Neural crest cell (in vitro differentiated cells): Measurements from ENCODE around the gene IL15RA. TPM values are rescaled to one million over a fixed set of nuclear protein-coding genes. Genes with fewer than 3 reads are reported as not detected.

ENCODE experiments used
- DNase-seq: peaks from one replicate; pipeline ENCODE4 v3.0.0; 2021; ENCODE audit warnings: low read depth, mixed read lengths, low spot score
- H3K27ac Mint-ChIP-seq: one replicate; pipeline ENCODE4 v1.8.0; 2021; ENCODE audit warnings: mild to moderate bottlenecking, mixed read lengths; ENCODE audit not compliant: unreplicated experiment
- H3K27me3 Mint-ChIP-seq: 2 replicates; pipeline ENCODE4 v1.8.0; 2021; ENCODE audit warnings: low read depth, mild to moderate bottlenecking, mixed read lengths
- H3K36me3 Mint-ChIP-seq: 2 replicates; pipeline ENCODE4 v1.8.0; 2021; ENCODE audit warnings: low read depth, mild to moderate bottlenecking, mixed read lengths
- H3K4me1 Mint-ChIP-seq: 2 replicates; pipeline ENCODE4 v1.8.0; 2021; ENCODE audit warnings: mixed read lengths
- H3K4me3 Mint-ChIP-seq: one replicate; pipeline ENCODE4 v1.8.0; 2021; ENCODE audit warnings: mild to moderate bottlenecking, mixed read lengths
- H3K9me3 Mint-ChIP-seq: 2 replicates; pipeline ENCODE4 v1.8.0; 2021; ENCODE audit warnings: mixed read lengths
- total RNA-seq: library from RNA; stranded (reverse); gene quantifications from 2 replicates; pipeline ENCODE4 v1.2.1, GENCODE V29; 2021
- TF ChIP-seq, protein P1 (sequence below): fragments of 200-600 bp; sonication (generic); conservative IDR thresholded peaks from 2 replicates; pipeline ENCODE4 v1.5.0; 2021; ENCODE audit warnings: antibody characterized with exemption, mild to moderate bottlenecking

IL15RA gene
- total RNA-seq, 1 donor from 2014 or later: not detected

DNA sequence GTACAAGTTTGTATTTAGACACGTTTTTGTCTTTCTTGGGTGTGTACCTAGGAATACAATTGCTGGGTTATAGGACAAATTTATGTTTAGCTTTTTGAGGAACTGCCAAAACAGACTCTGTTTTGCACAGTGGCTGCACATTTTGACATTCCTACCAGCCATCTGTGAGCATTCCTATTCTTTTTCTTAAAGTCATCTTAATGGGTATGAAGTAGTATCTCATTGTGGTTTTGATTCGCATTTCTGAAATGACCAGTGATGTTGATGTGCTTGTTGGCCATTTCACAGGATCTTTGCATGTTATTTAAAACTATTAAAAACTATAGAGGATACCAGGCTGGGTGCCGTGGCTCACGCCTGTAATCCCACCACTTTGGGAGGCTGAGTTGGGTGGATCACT lies 32.6 kb upstream of the IL15RA start:
- Mint-ChIP-seq H3K4me3 (no peak overlapping the region), H3K36me3 (peaks cover 5% of the 10 kb centered on the region), H3K27me3 (peaks cover 3% of the 10 kb centered on the region), H3K4me1 (peaks cover 5% of the 10 kb centered on the region), H3K9me3 (peaks cover 11% of the 10 kb centered on the region), H3K27ac (no peak overlapping the region)
- DNase-seq: no peak
- TF ChIP-seq, protein P1, sequence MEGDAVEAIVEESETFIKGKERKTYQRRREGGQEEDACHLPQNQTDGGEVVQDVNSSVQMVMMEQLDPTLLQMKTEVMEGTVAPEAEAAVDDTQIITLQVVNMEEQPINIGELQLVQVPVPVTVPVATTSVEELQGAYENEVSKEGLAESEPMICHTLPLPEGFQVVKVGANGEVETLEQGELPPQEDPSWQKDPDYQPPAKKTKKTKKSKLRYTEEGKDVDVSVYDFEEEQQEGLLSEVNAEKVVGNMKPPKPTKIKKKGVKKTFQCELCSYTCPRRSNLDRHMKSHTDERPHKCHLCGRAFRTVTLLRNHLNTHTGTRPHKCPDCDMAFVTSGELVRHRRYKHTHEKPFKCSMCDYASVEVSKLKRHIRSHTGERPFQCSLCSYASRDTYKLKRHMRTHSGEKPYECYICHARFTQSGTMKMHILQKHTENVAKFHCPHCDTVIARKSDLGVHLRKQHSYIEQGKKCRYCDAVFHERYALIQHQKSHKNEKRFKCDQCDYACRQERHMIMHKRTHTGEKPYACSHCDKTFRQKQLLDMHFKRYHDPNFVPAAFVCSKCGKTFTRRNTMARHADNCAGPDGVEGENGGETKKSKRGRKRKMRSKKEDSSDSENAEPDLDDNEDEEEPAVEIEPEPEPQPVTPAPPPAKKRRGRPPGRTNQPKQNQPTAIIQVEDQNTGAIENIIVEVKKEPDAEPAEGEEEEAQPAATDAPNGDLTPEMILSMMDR: no peak

DNA sequence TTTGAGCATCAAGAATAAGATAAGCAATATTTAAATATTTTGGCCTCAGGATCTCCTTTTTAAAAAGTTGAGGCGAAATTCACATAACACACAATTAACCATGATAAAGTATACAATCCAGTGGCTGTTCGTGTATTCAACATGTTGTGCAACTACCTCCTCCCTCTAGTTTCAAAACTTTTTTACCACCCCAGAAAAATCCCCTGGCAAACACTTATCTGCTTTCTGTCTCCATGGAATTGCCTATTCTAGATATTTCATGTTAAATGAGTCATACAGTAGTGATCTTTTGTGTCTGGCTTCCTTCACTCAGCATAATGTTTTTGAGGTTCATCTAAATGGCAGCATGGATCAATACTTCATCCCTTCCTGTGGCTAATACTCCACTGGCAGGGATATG lies 31.8 kb upstream of the IL15RA start:
- peaks cover 7% of the 10 kb centered on the region for H3K27me3 Mint-ChIP-seq
- DNase-seq: no peak
- H3K27ac Mint-ChIP-seq: no peak overlapping the region
- H3K36me3 Mint-ChIP-seq: peaks cover 5% of the 10 kb centered on the region
- H3K4me3 Mint-ChIP-seq: no peak overlapping the region
- peaks cover 11% of the 10 kb centered on the region for H3K9me3 Mint-ChIP-seq
- TF ChIP-seq, protein P1: no peak
- peaks cover 2% of the 10 kb centered on the region for H3K4me1 Mint-ChIP-seq

DNA sequence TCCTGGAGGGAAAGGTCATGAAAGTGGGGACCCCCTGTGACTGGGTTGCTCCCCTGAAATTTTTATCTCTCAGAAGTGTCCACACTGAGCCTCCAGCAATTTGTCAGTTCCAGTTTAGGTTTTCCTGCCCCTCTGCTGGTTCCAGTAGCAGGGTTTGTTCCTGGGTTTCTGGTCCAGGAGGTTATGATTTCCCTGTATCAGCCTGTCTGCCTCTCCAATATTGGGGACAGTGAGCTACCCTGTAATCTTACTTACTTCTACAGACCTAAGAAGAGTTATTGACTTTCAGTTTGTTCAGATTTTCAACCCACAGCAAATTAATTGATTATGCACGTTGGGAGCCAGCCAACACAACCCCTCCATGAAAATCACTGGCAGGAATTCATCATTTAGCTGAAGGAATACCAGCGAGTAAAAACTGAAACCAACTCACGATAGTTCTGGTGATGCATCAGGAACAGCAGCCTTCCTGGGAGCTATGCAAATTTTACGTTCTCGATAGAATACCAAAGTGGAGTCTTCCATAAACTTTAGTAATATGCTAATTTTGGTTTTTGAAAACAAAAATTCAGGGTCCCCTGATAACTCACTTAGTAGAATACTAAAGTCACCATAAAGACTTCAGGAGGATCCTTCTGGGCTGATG lies 31.3 kb upstream of the IL15RA start:
- no peak for DNase-seq
- Mint-ChIP-seq H3K27me3 (peaks cover 7% of the 10 kb centered on the region), H3K36me3 (peaks cover 5% of the 10 kb centered on the region), H3K9me3 (peaks cover 11% of the 10 kb centered on the region), H3K4me1 (no peaks in the 10 kb centered on the region), H3K27ac (no peak overlapping the region), H3K4me3 (no peak overlapping the region)
- TF ChIP-seq, protein P1: no peak

DNA sequence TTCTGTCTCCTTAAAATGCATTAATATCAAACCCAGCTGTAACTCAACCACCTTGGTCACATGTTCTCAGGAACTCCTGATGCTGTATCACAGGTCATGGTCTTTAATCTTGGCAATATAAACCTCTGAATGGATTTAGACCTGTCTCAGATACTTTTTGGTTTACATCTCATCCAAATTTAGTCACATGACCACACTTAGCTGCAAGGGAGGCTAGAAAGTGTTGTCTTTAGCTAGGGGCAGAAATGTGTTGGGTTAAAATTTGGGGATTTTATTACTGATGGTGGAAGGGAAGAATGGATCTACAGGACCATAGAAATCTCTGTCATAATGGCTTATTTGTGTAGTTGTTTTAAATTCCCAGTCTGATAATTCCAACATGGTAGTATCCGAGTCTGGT lies 29.6 kb upstream of the IL15RA start:
- Mint-ChIP-seq H3K27me3 (peaks cover 7% of the 10 kb centered on the region), H3K4me1 (no peaks in the 10 kb centered on the region), H3K9me3 (peaks cover 11% of the 10 kb centered on the region), H3K4me3 (no peak overlapping the region), H3K27ac (no peak overlapping the region), H3K36me3 (peaks cover 5% of the 10 kb centered on the region)
- no peak for DNase-seq
- TF ChIP-seq, protein P1: no peak

DNA sequence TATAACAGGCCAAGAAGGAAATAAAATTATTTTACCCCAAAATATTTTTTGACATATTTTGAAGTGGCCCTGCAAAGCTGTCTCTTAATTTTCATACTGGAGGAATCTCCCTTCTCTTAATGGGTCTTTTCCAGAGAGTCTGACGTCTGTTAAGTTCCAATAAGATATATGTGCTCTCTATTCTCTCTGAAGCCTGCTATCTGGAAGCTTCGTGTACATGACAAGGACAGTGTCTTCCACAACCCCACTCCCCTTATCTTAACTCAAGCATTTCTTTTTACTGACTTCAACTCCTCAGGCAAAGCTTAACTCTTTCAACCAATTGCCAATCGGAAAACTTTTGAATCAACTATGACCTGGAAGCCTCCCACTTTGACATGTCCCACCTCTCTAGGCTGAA lies 29.2 kb upstream of the IL15RA start:
- peaks cover 11% of the 10 kb centered on the region for H3K9me3 Mint-ChIP-seq
- H3K27ac Mint-ChIP-seq: no peak overlapping the region
- no peak for DNase-seq
- H3K27me3 Mint-ChIP-seq: peaks cover 7% of the 10 kb centered on the region
- TF ChIP-seq, protein P1: no peak
- no peak overlapping the region for H3K4me3 Mint-ChIP-seq
- no peaks in the 10 kb centered on the region for H3K4me1 Mint-ChIP-seq
- H3K36me3 Mint-ChIP-seq: peaks cover 5% of the 10 kb centered on the region
